ENCODE data around the gene FBXO9. TPM values are rescaled to one million over a fixed set of nuclear protein-coding genes. Genes with fewer than 3 reads are reported as not detected.

FBXO9 gene
- total and polyA plus RNA-seq, 2 of the 8 experiments (the other 6 are each of a cell fraction or from before 2014, with no cell fraction given) = 41.3 to 50.9 TPM

DNA sequence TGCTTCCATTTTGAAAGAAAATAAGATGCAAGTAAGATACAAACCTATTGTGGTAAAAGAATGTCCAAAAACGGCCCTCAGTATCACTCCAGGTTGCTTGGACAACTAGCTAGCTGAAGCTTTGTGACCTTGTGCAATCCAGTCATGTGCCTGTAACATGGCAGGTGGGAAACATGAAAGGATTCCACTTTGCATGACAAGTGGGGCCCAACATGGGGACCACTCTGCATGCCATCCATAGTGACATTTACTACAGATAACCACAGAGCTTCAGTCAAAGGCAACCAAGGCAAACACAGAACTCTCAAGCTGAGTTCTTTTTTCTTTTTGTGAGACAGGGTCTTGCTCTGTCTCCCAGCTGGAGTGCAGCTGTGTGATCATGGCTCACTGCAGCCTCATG, 15.8 kb upstream of the FBXO9 start:
- no peaks in the 10 kb centered on the region for H3K79me2 ChIP-seq (ENCODE audit: control insufficient read depth in 1 of 2, insufficient read depth in 2 of 2, low read length in 2 of 2)
- H3K36me3 ChIP-seq (ENCODE audit: control insufficient read depth in 2 of 4, insufficient read depth in 4 of 4, low read length in 3 of 4) = no peaks in the 10 kb centered on the region
- no peak overlapping the region for H2BK5ac ChIP-seq (ENCODE audit: low read depth, low read length)
- H4K5ac ChIP-seq (ENCODE audit: insufficient read length, low read depth, low read length) = no peak overlapping the region
- H4K91ac ChIP-seq (replicated peaks; ENCODE audit: insufficient read length, low read length) = no peak overlapping the region
- no peaks in the 10 kb centered on the region for H3K23me2 ChIP-seq (ENCODE audit: low read depth, low read length)
- peak overlapping the region; percentile 17 for H3K14ac ChIP-seq (ENCODE audit: insufficient read length)
- H4K8ac ChIP-seq (ENCODE audit: extremely low read depth, insufficient read depth, low read length) = no peak overlapping the region
- no peak overlapping the region for H2BK120ac ChIP-seq (replicated peaks; ENCODE audit: low read depth, low read length)
- H2AFZ ChIP-seq (ENCODE audit: low read length) = no peak overlapping the region
- peaks cover 0 to 4% (median under 1%) of the 10 kb centered on the region in 4 experiments; a peak in 2 of 7 replicates for H3K4me1 ChIP-seq (replicated peaks in 1 of 4; ENCODE audit: control insufficient read depth in 3 of 4, insufficient read depth in 4 of 4, low read length in 3 of 4)
- no peak overlapping the region for H3K23ac ChIP-seq (ENCODE audit: insufficient read length)
- ChIA-PET CTCF (ENCODE audit: partially characterized antibody) (interaction anchor here (0.6 to 1.2 kb wide), 2 partner anchors 23 to 54 kb away, joined by 3 to 4 read pairs; partner anchors contain the start of gene GSTA4), POLR2A (ENCODE audit: partially characterized antibody) (interaction anchor here (1.7 kb wide), 1 partner anchor 54 kb away, joined by 5 read pairs; the partner anchor contains the start of gene GSTA4)
- no peak overlapping the region for H3K4ac ChIP-seq (replicated peaks; ENCODE audit: insufficient read length, low read depth, low read length)
- H2BK20ac ChIP-seq (ENCODE audit: low read length) = no peak overlapping the region
- H4K20me1 ChIP-seq (replicated peaks in 1 of 2; ENCODE audit: control insufficient read depth in 1 of 2, insufficient read depth in 2 of 2, low read length in 2 of 2) = peaks cover 0 to 1% of the 10 kb centered on the region in 2 experiments
- H3K56ac ChIP-seq (replicated peaks; ENCODE audit: insufficient read length, low read depth, low read length) = no peak overlapping the region
- H3K4me3 ChIP-seq (ENCODE audit: extremely low read depth in 1 of 4, insufficient read depth in 2 of 4, low read depth in 3 of 4, low read length in 4 of 4) = no peak overlapping the region
- H3K9ac ChIP-seq (replicated peaks in 1 of 4; ENCODE audit: extremely low read depth in 1 of 4, low read depth in 3 of 4, low read length in 3 of 4) = no peak overlapping the region
- no peak overlapping the region for H3K18ac ChIP-seq (ENCODE audit: extremely low read depth, low read length)
- 76% methylated on average over 1 of the region's 1 CpG; no CpG with 5 or more reads in 1 of the 2 experiments for WGBS, 2 experiments (ENCODE audit: extremely low coverage in 1 of 2, insufficient coverage in 1 of 2, insufficient read length in 1 of 2, insufficient replicate concordance in 2 of 2, low coverage in 1 of 2, low lambda C conversion rate in 2 of 2, missing lambda C conversion rate in 1 of 2)
- H3K4me2 ChIP-seq (ENCODE audit: insufficient read depth in 1 of 2, low read depth in 2 of 2, low read length in 2 of 2) = no peak overlapping the region
- H2BK15ac ChIP-seq (ENCODE audit: low read length) = no peak overlapping the region
- no peaks in the 10 kb centered on the region; the same call in 1 of the 2 replicates for H3K79me1 ChIP-seq (ENCODE audit: low read depth, low read length)
- no peaks in the 10 kb centered on the region for H3K27me3 ChIP-seq (replicated peaks in 1 of 4; ENCODE audit: control insufficient read depth in 3 of 4, extremely low read depth in 1 of 4, insufficient read depth in 3 of 4, low read length in 3 of 4)
- no peak for DNase-seq (ENCODE audit: low read depth in 1 of 2, low spot score in 2 of 2)
- H3K9me3 ChIP-seq (ENCODE audit: insufficient read depth in 2 of 2, low read depth in 1 of 2, low read length in 1 of 2) = no peaks in the 10 kb centered on the region
- TF ChIP-seq GTF2F1 (IDR thresholded peaks at IDR 0.05; ENCODE audit: borderline replicate concordance, low read depth, low read length) = no peak
- TF ChIP-seq TAF7 (optimal IDR thresholded peaks at IDR 0.05; ENCODE audit: borderline replicate concordance, low read depth, low read length) = no peak
- no peak for FAIRE-seq
- no peak overlapping the region for H2AK5ac ChIP-seq (ENCODE audit: low read depth, low read length)
- H2BK12ac ChIP-seq (ENCODE audit: low read depth, low read length) = no peak overlapping the region
- no peak overlapping the region for H3K27ac ChIP-seq (ENCODE audit: low read depth, low read length)
